ENCODE results near the gene GLT8D2.
"Not testable (repeated sequence)": the region's sequence is repeated elsewhere in the genome, so short reads cannot be mapped to it uniquely, and the experiment has no call there.

The GLT8D2 gene

GRCh38 chr12:104049278-104049902 lies 597 bp downstream of the GLT8D2 start:
- no peak for DNase-seq

GRCh38 chr12:104048811-104049210 lies 1.2 kb downstream of the GLT8D2 start:
- DNase-seq: no peak

GRCh38 chr12:104048162-104048561 lies 1.8 kb downstream of the GLT8D2 start:
- DNase-seq: no peak

- no peak for DNase-seq
Measured at GRCh38 chr12:104046306-104046705, 3.7 kb downstream of the GLT8D2 start.

- no peak for DNase-seq
Measured at GRCh38 chr12:104044158-104044557, 5.8 kb downstream of the GLT8D2 start.

- DNase-seq: no peak
Measured at GRCh38 chr12:104042580-104042979, 7.4 kb downstream of the GLT8D2 start.

- not testable (repeated sequence) for DNase-seq
Measured at GRCh38 chr12:104039769-104040168, 10.2 kb downstream of the GLT8D2 start.

GRCh38 chr12:104036143-104036542 lies 13.8 kb downstream of the GLT8D2 start:
- DNase-seq: not testable (repeated sequence)

GRCh38 chr12:104030596-104030995 lies 19.4 kb downstream of the GLT8D2 start:
- not testable (repeated sequence) for DNase-seq

- no peak for DNase-seq
Measured at GRCh38 chr12:104026841-104027599, 23.0 kb downstream of the GLT8D2 start.

GRCh38 chr12:104025771-104026170 lies 24.2 kb downstream of the GLT8D2 start:
- no peak for DNase-seq

GRCh38 chr12:104024348-104024747 lies 25.6 kb downstream of the GLT8D2 start:
- no peak for DNase-seq

GRCh38 chr12:104023710-104024109 lies 26.3 kb downstream of the GLT8D2 start:
- no peak for DNase-seq

GRCh38 chr12:104022786-104023185 lies 27.2 kb downstream of the GLT8D2 start:
- DNase-seq: no peak

- not testable (repeated sequence) for DNase-seq
Measured at GRCh38 chr12:104021862-104022261, 28.1 kb downstream of the GLT8D2 start.

GRCh38 chr12:104012331-104012730 lies 37.7 kb downstream of the GLT8D2 start:
- DNase-seq: no peak

- no peak for DNase-seq
Measured at GRCh38 chr12:104011253-104011652, 38.7 kb downstream of the GLT8D2 start.

- no peak for DNase-seq
Measured at GRCh38 chr12:104010606-104011169, 39.3 kb downstream of the GLT8D2 start.

GRCh38 chr12:104010121-104010520 lies 39.9 kb downstream of the GLT8D2 start:
- DNase-seq: no peak

GRCh38 chr12:104006929-104007328 lies 43.1 kb downstream of the GLT8D2 start:
- no peak for DNase-seq

GRCh38 chr12:104003596-104003995 lies 46.4 kb downstream of the GLT8D2 start:
- no peak for DNase-seq

GRCh38 chr12:104002686-104003085 lies 47.3 kb downstream of the GLT8D2 start:
- no peak for DNase-seq

- DNase-seq: no peak
Measured at GRCh38 chr12:104000807-104001434, 49.1 kb downstream of the GLT8D2 start.

- no peak for DNase-seq
Measured at GRCh38 chr12:103998976-103999375, 51.0 kb downstream of the GLT8D2 start.
